PC-9 (cell line): ENCODE data around the gene SPTBN5. TPM values are rescaled to one million over a fixed set of nuclear protein-coding genes. Genes with fewer than 3 reads are reported as not detected.
A peak's percentile ranks its signal among the peaks of the same experiment; 100 is the strongest.

ENCODE experiments used
- BruUV-seq: library from RNA; stranded (reverse); fragments of 400-500 nt; replicated peaks from 2 replicates; lab custom pipeline; 2021; lab: Mats Ljungman, UMichigan
- CTCF ChIA-PET: fragments of 300-600 bp; sonication (Branson Sonifier 250); formaldehyde crosslinking; loops from one replicate; lab custom pipeline; 2022; ENCODE audit warnings: antibody characterized with exemption; lab: Charles Lee
- POLR2A ChIA-PET: fragments of 300-600 bp; sonication (Branson Sonifier 250); formaldehyde crosslinking; loops from one replicate; lab custom pipeline; 2022; ENCODE audit warnings: antibody characterized with exemption; ENCODE audit not compliant: unreplicated experiment; lab: Charles Lee
- DNase-seq, 2 experiments: peaks; one replicate each; pipeline versions ENCODE4 v3.0.0 to v3.0.0-alpha.2; 2015 to 2022; ENCODE audit warnings: mixed read lengths in 1 of 2
- H2AFZ ChIP-seq: fragments of 200-600 bp; sonication (generic); 2 replicates; pipeline ENCODE4 v1.8.1; 2017; ENCODE audit warnings: antibody characterized with exemption
- H3F3A ChIP-seq: fragments of 200-600 bp; sonication (generic); 2 replicates; pipeline ENCODE4 v1.8.1; 2017; ENCODE audit warnings: antibody characterized with exemption, mild to moderate bottlenecking, low read depth; ENCODE audit not compliant: insufficient read depth
- H3K27ac ChIP-seq: fragments of 200-600 bp; sonication (generic); 2 replicates; pipeline ENCODE4 v1.6.1; 2016; ENCODE audit warnings: mixed run types
- H3K27me3 ChIP-seq: fragments of 200-600 bp; sonication (generic); 2 replicates; pipeline ENCODE4 v1.6.1; 2016; ENCODE audit warnings: low read depth, mixed run types; ENCODE audit not compliant: insufficient read depth
- H3K36me3 ChIP-seq: fragments of 200-600 bp; sonication (generic); 2 replicates; pipeline ENCODE4 v1.6.1; 2016; ENCODE audit warnings: low read depth, mixed run types
- H3K4me1 ChIP-seq: fragments of 200-600 bp; sonication (generic); replicated peaks from 2 replicates; pipeline ENCODE4 v1.6.1; 2016; ENCODE audit warnings: mixed run types; ENCODE audit not compliant: insufficient read depth
- H3K4me2 ChIP-seq: fragments of 200-600 bp; sonication (generic); 2 replicates; pipeline ENCODE4 v1.6.1; 2017; ENCODE audit warnings: mixed run types
- H3K4me3 ChIP-seq: fragments of 200-600 bp; sonication (generic); 2 replicates; pipeline ENCODE4 v1.6.1; 2016; ENCODE audit warnings: mixed run types
- H3K79me2 ChIP-seq: fragments of 200-600 bp; sonication (generic); 2 replicates; pipeline ENCODE4 v1.6.1; 2017; ENCODE audit warnings: low read depth, mixed run types
- H3K9me2 ChIP-seq: fragments of 200-600 bp; sonication (generic); 2 replicates; pipeline ENCODE4 v1.8.1; 2017; ENCODE audit warnings: mild to moderate bottlenecking; ENCODE audit not compliant: insufficient read depth
- H3K9me3 ChIP-seq: fragments of 200-600 bp; sonication (generic); 2 replicates; pipeline ENCODE4 v1.8.1; 2016; ENCODE audit warnings: low read depth; ENCODE audit not compliant: insufficient read depth
- H4K20me1 ChIP-seq: fragments of 200-600 bp; sonication (generic); 2 replicates; pipeline ENCODE4 v1.8.1; 2017; ENCODE audit not compliant: insufficient read depth
- CTCF ChIP-seq: fragments of 200-600 bp; sonication (generic); conservative IDR thresholded peaks from 2 replicates; pipeline ENCODE4 v1.6.1; 2017; ENCODE audit warnings: mixed run types, antibody characterized with exemption, mild to moderate bottlenecking, moderate library complexity
- EZH2 ChIP-seq: fragments of 200-600 bp; sonication (generic); IDR thresholded peaks from 2 replicates; pipeline ENCODE4 v1.8.0; 2017; ENCODE audit warnings: antibody characterized with exemption, low read depth
- intact Hi-C: fragments of 100-400 bp; cut with micrococcal nuclease; formaldehyde crosslinking; loops from one replicate; pipeline ENCODE4 v1.10.0; 2022; ENCODE audit not compliant: unreplicated experiment
- total RNA-seq: library from RNA; stranded (reverse); gene quantifications from 2 replicates; pipeline ENCODE4 v1.2.3, GENCODE V29; 2021

Gene SPTBN5
- total RNA-seq, 1 experiment from 2014 or later = 2.6 TPM

GRCh38 chr15:41879321-41879845 lies 14.5 kb downstream of the SPTBN5 start:
- H3K9me3 ChIP-seq = no peaks in the 10 kb centered on the region
- POLR2A ChIA-PET = no interaction called here

GRCh38 chr15:41878355-41878699 lies 15.5 kb downstream of the SPTBN5 start:
- CTCF ChIA-PET = no interaction called here
- Histone ChIP-seq H3K4me1 (no peaks in the 10 kb centered on the region), H3K36me3 (no peaks in the 10 kb centered on the region), H3F3A (no peaks in the 10 kb centered on the region), H2AFZ (no peak overlapping the region), H3K27ac (no peak overlapping the region), H4K20me1 (no peaks in the 10 kb centered on the region), H3K4me2 (no peak overlapping the region), H3K27me3 (no peaks in the 10 kb centered on the region), H3K79me2 (no peaks in the 10 kb centered on the region), H3K9me2 (no peaks in the 10 kb centered on the region), H3K9me3 (no peaks in the 10 kb centered on the region), H3K4me3 (no peak overlapping the region)
- no TSS peak for BruUV-seq
- POLR2A ChIA-PET = no interaction called here
- intact Hi-C loops = no loop called here
- DNase-seq = no peak
- TF ChIP-seq EZH2 = no peak
- TF ChIP-seq CTCF = no peak

More at GRCh38 chr15:41879321-41879845, 14.5 kb downstream of the SPTBN5 start:
- Histone ChIP-seq H4K20me1 (no peaks in the 10 kb centered on the region), H3F3A (no peaks in the 10 kb centered on the region), H3K4me2 (no peak overlapping the region), H3K27me3 (no peaks in the 10 kb centered on the region), H3K27ac (no peak overlapping the region), H3K4me3 (no peak overlapping the region), H3K4me1 (no peaks in the 10 kb centered on the region), H3K9me2 (no peaks in the 10 kb centered on the region), H3K36me3 (no peaks in the 10 kb centered on the region), H3K79me2 (no peaks in the 10 kb centered on the region), H2AFZ (no peak overlapping the region)
- TF ChIP-seq EZH2 (no peak), CTCF (no peak)
- no TSS peak for BruUV-seq
- CTCF ChIA-PET = interaction anchor here (0.6 kb wide), 1 partner anchor 107 kb away, joined by 3 read pairs; no protein-coding TSS in a partner anchor
- intact Hi-C loops = no loop called here
- DNase-seq = peak in 1 of 2 experiments; percentile 44

- ChIA-PET CTCF (no interaction called here), POLR2A (no interaction called here)
- no peaks in the 10 kb centered on the region for H3K27me3 ChIP-seq
- H3F3A ChIP-seq = no peaks in the 10 kb centered on the region
- H3K9me3 ChIP-seq = no peaks in the 10 kb centered on the region
- no peak for DNase-seq
- H3K9me2 ChIP-seq = no peaks in the 10 kb centered on the region
- H3K79me2 ChIP-seq = no peaks in the 10 kb centered on the region
- H3K36me3 ChIP-seq = no peaks in the 10 kb centered on the region
- BruUV-seq = no TSS peak
- H3K27ac ChIP-seq = no peak overlapping the region
- TF ChIP-seq EZH2 (no peak), CTCF (no peak)
- no peaks in the 10 kb centered on the region for H3K4me1 ChIP-seq
- intact Hi-C loops = no loop called here
- H3K4me2 ChIP-seq = no peak overlapping the region
- no peaks in the 10 kb centered on the region for H4K20me1 ChIP-seq
- no peak overlapping the region for H2AFZ ChIP-seq
- H3K4me3 ChIP-seq = no peak overlapping the region
These were observed 16.1 kb downstream of the SPTBN5 start for GRCh38 chr15:41877631-41878354.
